Lower lobe of right lung (tissue), 2 donors: ENCODE results near the gene RASGRP3. TPM values are rescaled to one million over a fixed set of nuclear protein-coding genes. Genes with fewer than 3 reads are reported as not detected.

Source experiments
- ATAC-seq, 2 donors: fragments of 200-7000 bp; cut with Tn5 transposase; one replicate each; pipeline ENCODE4 v1.9.1; 2020 to 2022; ENCODE audit warnings: mild to moderate bottlenecking in 2 of 2, moderate library complexity in 2 of 2
- DNase-seq: peaks from one replicate; pipeline ENCODE4 v3.0.0-alpha.2; 2020
- H3K27ac ChIP-seq: fragments of 200-600 bp; one replicate; pipeline ENCODE4 v1.8.0; 2022
- H3K27me3 ChIP-seq: fragments of 200-600 bp; one replicate; pipeline ENCODE4 v1.8.0; 2022; ENCODE audit warnings: low read depth
- H3K36me3 ChIP-seq: fragments of 200-600 bp; one replicate; pipeline ENCODE4 v1.8.0; 2022; ENCODE audit warnings: mild to moderate bottlenecking
- H3K4me1 ChIP-seq: fragments of 200-600 bp; one replicate; pipeline ENCODE4 v1.8.0; 2022
- H3K4me3 ChIP-seq: fragments of 200-600 bp; one replicate; pipeline ENCODE4 v1.8.0; 2022; ENCODE audit warnings: mild to moderate bottlenecking
- H3K9me3 ChIP-seq: fragments of 200-600 bp; one replicate; pipeline ENCODE4 v1.8.0; 2022
- intact Hi-C: fragments of 100-400 bp; cut with DNase I; formaldehyde crosslinking; loops from one replicate; pipeline ENCODE4 v1.11.0; 2022
- total RNA-seq: library from RNA; stranded (reverse); fragmentation: NEBNext Ultra II Directional; extraction: Animal tissue kit (Norgen Biotek cat#: 25700); gene quantifications from one replicate; pipeline ENCODE4 v1.2.1, GENCODE V29; 2021
- TF ChIP-seq, protein P1 (sequence below): fragments of 200-600 bp; IDR thresholded peaks from one replicate; pipeline ENCODE4 v1.8.0; 2022; ENCODE audit warnings: antibody characterized with exemption, mild to moderate bottlenecking
- donor health status: DM: no; HTN: yes; CAD: no; lungs with severe emphysema.

RASGRP3 gene
- total RNA-seq, 1 donor from 2014 or later, result 13.7 TPM

DNA sequence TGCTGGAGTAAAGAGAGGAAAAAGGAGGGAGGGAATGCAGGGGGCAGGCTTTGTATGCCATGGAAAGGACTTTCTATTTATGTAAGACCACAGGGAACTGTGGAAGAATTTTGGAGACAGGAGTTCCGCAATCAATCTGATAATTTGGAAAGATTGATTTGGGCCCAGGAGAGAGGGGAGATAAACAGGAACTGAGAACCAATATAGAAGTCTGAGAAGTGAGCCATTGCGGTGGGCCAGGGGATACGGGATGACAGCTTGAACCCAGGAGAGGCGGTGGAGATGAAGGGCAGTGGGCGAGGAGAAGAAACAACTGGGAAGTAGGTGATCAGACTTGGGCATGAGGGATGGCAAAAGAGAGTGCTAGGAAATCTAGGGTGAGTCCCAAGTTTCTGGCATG is 23.7 kb downstream of the RASGRP3 start:
- Histone ChIP-seq H3K27me3 (no peaks in the 10 kb centered on the region), H3K36me3 (no peaks in the 10 kb centered on the region), H3K27ac (no peak overlapping the region), H3K9me3 (no peaks in the 10 kb centered on the region), H3K4me1 (peaks cover 16% of the 10 kb centered on the region), H3K4me3 (no peak overlapping the region)
- ATAC-seq, result no peak
- DNase-seq, result no peak
- TF ChIP-seq, protein P1, sequence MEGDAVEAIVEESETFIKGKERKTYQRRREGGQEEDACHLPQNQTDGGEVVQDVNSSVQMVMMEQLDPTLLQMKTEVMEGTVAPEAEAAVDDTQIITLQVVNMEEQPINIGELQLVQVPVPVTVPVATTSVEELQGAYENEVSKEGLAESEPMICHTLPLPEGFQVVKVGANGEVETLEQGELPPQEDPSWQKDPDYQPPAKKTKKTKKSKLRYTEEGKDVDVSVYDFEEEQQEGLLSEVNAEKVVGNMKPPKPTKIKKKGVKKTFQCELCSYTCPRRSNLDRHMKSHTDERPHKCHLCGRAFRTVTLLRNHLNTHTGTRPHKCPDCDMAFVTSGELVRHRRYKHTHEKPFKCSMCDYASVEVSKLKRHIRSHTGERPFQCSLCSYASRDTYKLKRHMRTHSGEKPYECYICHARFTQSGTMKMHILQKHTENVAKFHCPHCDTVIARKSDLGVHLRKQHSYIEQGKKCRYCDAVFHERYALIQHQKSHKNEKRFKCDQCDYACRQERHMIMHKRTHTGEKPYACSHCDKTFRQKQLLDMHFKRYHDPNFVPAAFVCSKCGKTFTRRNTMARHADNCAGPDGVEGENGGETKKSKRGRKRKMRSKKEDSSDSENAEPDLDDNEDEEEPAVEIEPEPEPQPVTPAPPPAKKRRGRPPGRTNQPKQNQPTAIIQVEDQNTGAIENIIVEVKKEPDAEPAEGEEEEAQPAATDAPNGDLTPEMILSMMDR, result no peak
- intact Hi-C loops, result no loop called here

DNA sequence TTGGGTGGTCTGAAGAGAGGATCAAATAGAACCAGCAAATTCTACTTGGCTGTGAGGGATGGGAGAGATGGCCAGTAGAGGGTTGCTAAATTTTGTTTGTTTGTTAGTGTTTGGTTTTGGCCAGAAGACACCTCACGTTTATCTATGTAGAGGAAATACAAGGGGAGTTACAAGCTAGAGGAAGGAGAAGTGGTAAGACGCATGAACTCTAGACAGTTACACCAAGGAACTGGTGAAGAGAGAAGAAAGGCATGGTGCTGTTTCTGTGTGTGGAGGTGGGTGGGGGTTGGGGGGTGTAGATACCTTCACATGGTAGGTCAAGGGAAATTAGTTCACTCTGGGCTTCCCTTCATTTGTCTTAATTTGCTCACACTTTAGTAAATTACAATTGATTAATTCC is 25.6 kb downstream of the RASGRP3 start:
- DNase-seq, result no peak
- Histone ChIP-seq H3K27ac (no peak overlapping the region), H3K27me3 (no peaks in the 10 kb centered on the region), H3K4me3 (no peak overlapping the region), H3K4me1 (peaks cover 5% of the 10 kb centered on the region), H3K9me3 (no peaks in the 10 kb centered on the region), H3K36me3 (no peaks in the 10 kb centered on the region)
- no peak for ATAC-seq
- TF ChIP-seq, protein P1, result no peak
- intact Hi-C loops, result no loop called here

DNA sequence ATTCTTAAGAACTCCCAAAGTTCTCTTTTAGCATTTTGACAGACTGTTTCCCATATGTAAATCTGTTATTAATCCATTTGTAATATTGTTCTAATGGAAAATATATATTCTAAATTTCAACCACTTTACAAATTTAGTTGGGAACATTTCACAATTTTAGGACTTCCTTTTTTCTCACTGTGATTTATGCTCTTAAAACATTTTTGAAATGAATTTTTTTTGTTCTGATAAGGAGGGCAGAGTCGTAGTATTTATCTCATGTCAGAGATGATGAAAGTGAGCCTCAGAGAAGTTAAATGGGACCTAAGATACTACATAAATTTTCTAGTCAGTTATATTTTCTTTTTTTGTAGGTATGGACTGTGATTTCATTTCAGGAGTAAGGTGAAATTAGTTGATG is 26.6 kb downstream of the RASGRP3 start:
- ATAC-seq (no peak), DNase-seq (no peak)
- intact Hi-C loops, result no loop called here
- Histone ChIP-seq H3K27ac (no peak overlapping the region), H3K4me3 (no peak overlapping the region), H3K9me3 (no peaks in the 10 kb centered on the region), H3K4me1 (no peaks in the 10 kb centered on the region), H3K27me3 (no peaks in the 10 kb centered on the region), H3K36me3 (no peaks in the 10 kb centered on the region)
- TF ChIP-seq, protein P1, result no peak

DNA sequence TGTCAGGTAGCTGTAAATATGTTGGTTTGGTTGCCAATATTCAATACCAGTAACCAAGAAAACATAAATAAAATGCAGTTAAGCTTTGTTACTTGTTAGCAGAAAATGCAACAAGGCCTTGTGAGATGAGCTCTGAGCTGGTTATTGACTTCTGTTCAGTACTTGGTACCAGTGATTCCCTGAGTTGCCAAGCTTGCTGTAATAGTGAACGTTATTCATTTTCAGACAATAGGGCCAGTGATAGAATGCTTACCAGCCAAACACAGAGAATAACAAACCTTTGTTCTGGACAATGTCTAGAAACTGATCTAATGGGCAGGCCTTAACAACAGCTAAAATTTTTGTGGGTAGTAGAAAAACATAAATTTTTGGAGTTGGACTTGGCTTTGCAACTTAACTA is 29.5 kb downstream of the RASGRP3 start:
- ATAC-seq, result no peak
- DNase-seq, result no peak

DNA sequence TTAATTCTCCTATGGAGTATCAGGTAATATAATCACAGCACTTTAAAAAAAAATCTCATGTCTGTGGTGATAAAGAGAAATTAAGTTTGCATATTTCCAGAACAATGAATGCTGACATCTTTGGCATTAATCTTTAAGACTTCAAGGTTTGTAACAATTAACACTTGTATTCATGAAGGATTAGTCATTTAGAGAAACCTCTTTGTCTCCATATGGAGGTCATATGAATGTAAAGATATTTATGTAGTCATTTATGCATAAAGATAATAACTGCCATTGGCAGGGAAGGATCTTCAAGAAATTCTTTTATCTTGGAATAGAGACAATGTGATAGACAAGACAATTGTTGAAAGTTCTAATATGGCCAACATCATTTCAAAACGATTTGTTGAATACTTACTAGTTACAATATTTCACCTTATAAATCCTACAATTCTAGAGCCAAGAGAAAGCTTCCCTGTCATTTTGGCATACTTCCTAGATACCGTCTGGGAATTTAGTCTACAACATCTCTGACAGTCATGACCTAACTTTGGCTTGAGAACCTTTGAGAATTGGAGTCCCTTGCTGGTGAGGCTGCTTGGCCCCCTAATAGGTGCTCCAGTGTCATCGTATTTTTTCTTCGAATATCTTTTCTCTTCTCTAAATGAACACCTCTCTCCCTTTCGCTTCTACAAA is 33.6 kb downstream of the RASGRP3 start:
- Histone ChIP-seq H3K9me3 (no peaks in the 10 kb centered on the region), H3K27me3 (no peaks in the 10 kb centered on the region), H3K4me1 (no peaks in the 10 kb centered on the region), H3K36me3 (no peaks in the 10 kb centered on the region), H3K4me3 (no peak overlapping the region), H3K27ac (no peak overlapping the region)
- no peak for DNase-seq
- ATAC-seq, result no peak
- TF ChIP-seq, protein P1, result no peak
- intact Hi-C loops, result no loop called here

More for the DNA sequence above, 29.5 kb downstream of the RASGRP3 start:
- Histone ChIP-seq H3K36me3 (no peaks in the 10 kb centered on the region), H3K27ac (no peak overlapping the region), H3K4me3 (no peak overlapping the region), H3K27me3 (no peaks in the 10 kb centered on the region), H3K9me3 (no peaks in the 10 kb centered on the region), H3K4me1 (no peaks in the 10 kb centered on the region)
- TF ChIP-seq, protein P1, result no peak
- intact Hi-C loops, result no loop called here
